GM21390 (cell line): ENCODE measurements around the gene GOLGA6L2.

Experiments used
- ATAC-seq: cut with Tn5 transposase; IDR thresholded peaks from one replicate; pipeline ENCODE4 v1.9.1; 2021; ENCODE audit not compliant: unreplicated experiment

Gene GOLGA6L2

DNA sequence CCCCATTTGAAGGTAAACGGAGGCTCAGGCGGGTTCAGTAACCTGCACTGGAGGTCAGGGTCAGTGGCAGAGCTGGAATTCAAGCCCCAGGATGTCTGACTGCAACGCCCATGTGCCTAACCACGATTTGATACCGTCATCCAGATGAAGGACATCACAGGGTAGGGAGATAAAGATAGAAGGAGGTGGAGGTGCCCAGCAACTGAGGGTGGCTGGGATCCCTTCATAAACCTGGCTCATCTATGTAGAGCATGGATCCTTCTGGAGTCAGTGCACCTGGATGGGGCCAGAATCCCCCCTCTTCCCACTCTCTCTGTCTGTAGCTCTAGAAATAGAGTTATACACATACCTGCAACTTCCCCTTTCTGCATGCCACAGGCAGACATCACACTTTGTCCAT, 51.2 kb downstream of the GOLGA6L2 start:
- ATAC-seq: no peak

DNA sequence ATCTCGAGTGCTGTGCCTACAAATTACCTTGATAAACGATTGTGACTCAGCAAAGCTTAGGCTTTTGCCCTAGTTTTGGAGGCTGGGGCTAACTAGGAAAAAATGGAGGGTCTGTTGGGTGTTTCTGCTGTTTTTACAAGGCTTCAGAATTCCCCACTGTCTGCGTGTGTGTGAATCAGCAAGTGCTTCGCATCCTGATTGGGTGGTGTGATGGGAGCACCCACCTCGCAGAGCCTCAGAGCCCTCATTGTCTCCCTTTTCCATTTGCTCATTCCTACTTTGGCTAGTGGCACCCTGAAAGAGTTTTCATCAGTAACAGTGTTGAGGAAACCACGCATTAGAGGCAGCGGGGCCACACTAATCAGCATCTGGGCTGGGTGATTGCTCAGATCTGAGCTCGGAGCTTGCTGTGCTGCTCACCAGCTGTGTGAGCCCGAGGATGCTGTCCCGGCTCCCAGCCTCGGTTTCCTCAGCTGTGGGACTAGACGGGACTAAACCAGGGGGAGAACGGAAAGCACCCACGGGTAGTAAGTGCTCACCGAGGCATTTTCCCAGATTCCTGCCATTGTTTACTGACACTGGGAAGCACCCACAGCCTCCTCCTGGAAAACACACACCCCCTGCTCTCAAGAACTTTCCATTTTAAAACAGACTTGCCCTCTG, 51.9 kb downstream of the GOLGA6L2 start:
- ATAC-seq: no peak
